Panc1 (cell line): ENCODE measurements around the gene CCDC6. TPM values are rescaled to one million over a fixed set of nuclear protein-coding genes. Genes with fewer than 3 reads are reported as not detected.

Source experiments
- ATAC-seq: fragments of 200-7000 bp; cut with Tn5 transposase; 2 replicates; pipeline ENCODE4 v1.9.1; 2020; ENCODE audit warnings: mild to moderate bottlenecking, moderate library complexity
- BruUV-seq: library from RNA; stranded (reverse); fragments of 400-500 nt; replicated peaks from 2 replicates; lab custom pipeline; 2021; lab: Mats Ljungman, UMichigan
- CTCF ChIA-PET: fragments of 300-600 bp; sonication (Branson Sonifier 250); formaldehyde crosslinking; loops from one replicate; lab custom pipeline; 2022; ENCODE audit warnings: antibody characterized with exemption; lab: Charles Lee
- POLR2A ChIA-PET: fragments of 300-600 bp; sonication (Branson Sonifier 250); formaldehyde crosslinking; loops from one replicate; lab custom pipeline; 2022; ENCODE audit warnings: antibody characterized with exemption; lab: Charles Lee
- DNase-seq: peaks from one replicate; pipeline ENCODE4 v3.0.0-alpha.2; 2010; ENCODE audit warnings: low read depth, low spot score
- H3K27ac ChIP-seq: 2 replicates; pipeline ENCODE4 v1.5.1; 2011; ENCODE audit warnings: mild to moderate bottlenecking, low read length, inconsistent platforms
- H3K27me3 ChIP-seq: fragments of 200-500 bp; sonication (Bioruptor generic); 2 replicates; pipeline ENCODE4 v1.6.0; 2014; ENCODE audit warnings: low read length, inconsistent platforms; ENCODE audit not compliant: control insufficient read depth, insufficient read depth
- H3K36me3 ChIP-seq: fragments of 200-500 bp; sonication (Bioruptor generic); 2 replicates; pipeline ENCODE4 v1.5.1; 2014; ENCODE audit warnings: inconsistent platforms, mild to moderate bottlenecking, low read length, moderate library complexity; ENCODE audit not compliant: control insufficient read depth, insufficient read depth
- H3K4me1 ChIP-seq: 2 replicates; pipeline ENCODE4 v1.5.1; 2011; ENCODE audit warnings: inconsistent platforms, mild to moderate bottlenecking, low read length, moderate library complexity; ENCODE audit not compliant: control insufficient read depth, insufficient read depth
- H3K4me3 ChIP-seq, 2 experiments: 2 replicates each; pipeline ENCODE4 v1.5.1; 2011 to 2012; ENCODE audit warnings: low read depth in 2 of 2, low read length in 2 of 2, mild to moderate bottlenecking in 2 of 2, inconsistent platforms in 1 of 2, moderate library complexity in 1 of 2
- H3K9me3 ChIP-seq: fragments of 200-500 bp; sonication (Bioruptor generic); 2 replicates; pipeline ENCODE4 v1.5.1; 2014; ENCODE audit warnings: low read depth, mild to moderate bottlenecking, inconsistent platforms, low read length, moderate library complexity; ENCODE audit not compliant: control insufficient read depth, insufficient read depth
- POLR2AphosphoS5 ChIP-seq: IDR thresholded peaks from 2 replicates; pipeline ENCODE4 v1.6.1; 2012; ENCODE audit warnings: mild to moderate bottlenecking, low read depth, low read length, moderate library complexity
- SIN3A ChIP-seq: IDR thresholded peaks from 2 replicates; pipeline ENCODE4 v1.6.1; 2012; ENCODE audit warnings: low read depth, mild to moderate bottlenecking, low read length, moderate library complexity, borderline replicate concordance; ENCODE audit not compliant: insufficient read depth
- TCF7L2 ChIP-seq: IDR thresholded peaks from 2 replicates; pipeline ENCODE4 v1.6.1; 2011; ENCODE audit warnings: mild to moderate bottlenecking, low read depth, low read length, inconsistent platforms
- in situ Hi-C: cut with HindIII; loops from 2 replicates; pipeline ENCODE4 v1.10.0; 2016; ENCODE audit warnings: low sequenced_read_pairs, low pct_unique_long_range_greater_than_20kb
- intact Hi-C: fragments of 100-400 bp; cut with micrococcal nuclease; formaldehyde crosslinking; loops from one replicate; pipeline ENCODE4 v1.10.0; 2022; ENCODE audit not compliant: unreplicated experiment
- total RNA-seq: library from RNA; stranded (reverse); gene quantifications from one replicate; pipeline ENCODE4 v1.2.1, GENCODE V29; 2021; ENCODE audit not compliant: unreplicated experiment
- TF ChIP-seq, protein P1 (sequence below), 2 experiments: IDR thresholded peaks; 2 replicates each; pipeline ENCODE4 v1.6.1; 2011 to 2012; ENCODE audit warnings: low read depth in 2 of 2, control low read depth in 1 of 2, low read length in 1 of 2, mild to moderate bottlenecking in 1 of 2, moderate library complexity in 1 of 2; ENCODE audit not compliant: insufficient read depth in 1 of 2
- TF ChIP-seq, protein P2 (sequence below): fragments of 450-650 bp; IDR thresholded peaks from 2 replicates; pipeline ENCODE4 v1.5.1; 2017; ENCODE audit warnings: mild to moderate bottlenecking

The CCDC6 gene
- total RNA-seq, 1 experiment from 2014 or later = 48.7 TPM

DNA sequence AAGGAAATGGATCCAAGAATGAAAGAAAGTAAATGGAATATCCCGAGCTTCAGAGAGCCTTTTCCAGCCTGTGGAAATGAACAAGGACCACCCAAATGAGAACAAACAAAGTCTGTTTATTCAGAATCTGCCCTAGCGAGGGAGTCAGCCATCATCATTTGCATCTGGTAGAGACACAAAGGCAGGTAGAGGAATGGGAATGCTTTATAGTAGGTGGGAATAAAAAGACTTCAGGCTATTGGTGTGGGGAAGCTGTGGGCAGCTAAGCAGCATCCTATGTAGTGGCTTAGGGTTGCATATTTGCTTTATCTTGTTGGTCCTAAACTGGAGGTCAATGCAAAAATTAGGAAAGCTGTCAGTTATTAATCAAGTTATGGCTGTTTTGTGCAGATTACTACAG, 143.9 kb downstream of the CCDC6 start:
- CTCF ChIA-PET = no interaction called here
- POLR2A ChIA-PET = no interaction called here
- Histone ChIP-seq H3K9me3 (no peaks in the 10 kb centered on the region), H3K36me3 (no peaks in the 10 kb centered on the region), H3K4me3 (no peak overlapping the region), H3K27me3 (no peaks in the 10 kb centered on the region), H3K27ac (no peak overlapping the region), H3K4me1 (no peaks in the 10 kb centered on the region)
- no TSS peak for BruUV-seq
- intact Hi-C loops = no loop called here
- in situ Hi-C loops = no loop called here
- ATAC-seq (no peak), DNase-seq (no peak)
- TF ChIP-seq, protein P1, sequence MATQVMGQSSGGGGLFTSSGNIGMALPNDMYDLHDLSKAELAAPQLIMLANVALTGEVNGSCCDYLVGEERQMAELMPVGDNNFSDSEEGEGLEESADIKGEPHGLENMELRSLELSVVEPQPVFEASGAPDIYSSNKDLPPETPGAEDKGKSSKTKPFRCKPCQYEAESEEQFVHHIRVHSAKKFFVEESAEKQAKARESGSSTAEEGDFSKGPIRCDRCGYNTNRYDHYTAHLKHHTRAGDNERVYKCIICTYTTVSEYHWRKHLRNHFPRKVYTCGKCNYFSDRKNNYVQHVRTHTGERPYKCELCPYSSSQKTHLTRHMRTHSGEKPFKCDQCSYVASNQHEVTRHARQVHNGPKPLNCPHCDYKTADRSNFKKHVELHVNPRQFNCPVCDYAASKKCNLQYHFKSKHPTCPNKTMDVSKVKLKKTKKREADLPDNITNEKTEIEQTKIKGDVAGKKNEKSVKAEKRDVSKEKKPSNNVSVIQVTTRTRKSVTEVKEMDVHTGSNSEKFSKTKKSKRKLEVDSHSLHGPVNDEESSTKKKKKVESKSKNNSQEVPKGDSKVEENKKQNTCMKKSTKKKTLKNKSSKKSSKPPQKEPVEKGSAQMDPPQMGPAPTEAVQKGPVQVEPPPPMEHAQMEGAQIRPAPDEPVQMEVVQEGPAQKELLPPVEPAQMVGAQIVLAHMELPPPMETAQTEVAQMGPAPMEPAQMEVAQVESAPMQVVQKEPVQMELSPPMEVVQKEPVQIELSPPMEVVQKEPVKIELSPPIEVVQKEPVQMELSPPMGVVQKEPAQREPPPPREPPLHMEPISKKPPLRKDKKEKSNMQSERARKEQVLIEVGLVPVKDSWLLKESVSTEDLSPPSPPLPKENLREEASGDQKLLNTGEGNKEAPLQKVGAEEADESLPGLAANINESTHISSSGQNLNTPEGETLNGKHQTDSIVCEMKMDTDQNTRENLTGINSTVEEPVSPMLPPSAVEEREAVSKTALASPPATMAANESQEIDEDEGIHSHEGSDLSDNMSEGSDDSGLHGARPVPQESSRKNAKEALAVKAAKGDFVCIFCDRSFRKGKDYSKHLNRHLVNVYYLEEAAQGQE (IDR thresholded peaks at IDR 0.05; ENCODE audit: insufficient read depth in 1 of 2, low read depth in 2 of 2, low read length in 1 of 2) = no peak
- TF ChIP-seq SIN3A (no peak), POLR2AphosphoS5 (no peak), TCF7L2 (no peak)
- TF ChIP-seq, protein P2, sequence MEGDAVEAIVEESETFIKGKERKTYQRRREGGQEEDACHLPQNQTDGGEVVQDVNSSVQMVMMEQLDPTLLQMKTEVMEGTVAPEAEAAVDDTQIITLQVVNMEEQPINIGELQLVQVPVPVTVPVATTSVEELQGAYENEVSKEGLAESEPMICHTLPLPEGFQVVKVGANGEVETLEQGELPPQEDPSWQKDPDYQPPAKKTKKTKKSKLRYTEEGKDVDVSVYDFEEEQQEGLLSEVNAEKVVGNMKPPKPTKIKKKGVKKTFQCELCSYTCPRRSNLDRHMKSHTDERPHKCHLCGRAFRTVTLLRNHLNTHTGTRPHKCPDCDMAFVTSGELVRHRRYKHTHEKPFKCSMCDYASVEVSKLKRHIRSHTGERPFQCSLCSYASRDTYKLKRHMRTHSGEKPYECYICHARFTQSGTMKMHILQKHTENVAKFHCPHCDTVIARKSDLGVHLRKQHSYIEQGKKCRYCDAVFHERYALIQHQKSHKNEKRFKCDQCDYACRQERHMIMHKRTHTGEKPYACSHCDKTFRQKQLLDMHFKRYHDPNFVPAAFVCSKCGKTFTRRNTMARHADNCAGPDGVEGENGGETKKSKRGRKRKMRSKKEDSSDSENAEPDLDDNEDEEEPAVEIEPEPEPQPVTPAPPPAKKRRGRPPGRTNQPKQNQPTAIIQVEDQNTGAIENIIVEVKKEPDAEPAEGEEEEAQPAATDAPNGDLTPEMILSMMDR = no peak

DNA sequence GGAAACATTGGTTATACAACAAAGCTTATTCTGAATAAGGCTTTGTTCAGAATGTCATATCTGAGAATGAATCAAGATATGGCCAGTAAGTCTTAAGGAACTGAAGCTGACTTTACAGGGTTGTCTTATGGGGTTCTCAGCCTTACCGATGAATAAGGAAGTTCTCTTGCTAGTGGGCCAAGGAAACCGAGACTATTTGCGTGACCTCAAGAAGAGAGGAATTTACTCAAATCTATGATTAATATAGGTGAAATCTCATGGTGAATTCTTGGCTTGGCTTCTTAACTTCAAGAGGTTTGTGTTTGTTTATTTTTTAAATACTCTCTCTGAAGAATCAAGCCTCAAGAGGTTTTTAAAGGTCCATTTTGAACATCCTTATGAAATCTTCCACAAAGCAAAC, 148.4 kb downstream of the CCDC6 start:
- H3K27me3 ChIP-seq = peaks cover 3% of the 10 kb centered on the region; the same call in 1 of the 2 replicates
- in situ Hi-C loops (no loop called here), intact Hi-C loops (no loop called here)
- no TSS peak for BruUV-seq
- no peak overlapping the region for H3K27ac ChIP-seq
- DNase-seq (no peak), ATAC-seq (no peak)
- CTCF ChIA-PET = no interaction called here
- TF ChIP-seq, protein P2 = no peak
- TF ChIP-seq, protein P1 (IDR thresholded peaks at IDR 0.05; ENCODE audit: insufficient read depth in 1 of 2, low read depth in 2 of 2, low read length in 1 of 2) = no peak
- TF ChIP-seq POLR2AphosphoS5 = no peak
- no peak for TF ChIP-seq TCF7L2
- TF ChIP-seq SIN3A = no peak
- H3K9me3 ChIP-seq = no peaks in the 10 kb centered on the region
- POLR2A ChIA-PET = no interaction called here
- no peak overlapping the region for H3K4me3 ChIP-seq
- no peaks in the 10 kb centered on the region for H3K36me3 ChIP-seq
- H3K4me1 ChIP-seq = no peaks in the 10 kb centered on the region
